Measurements from ENCODE around the gene FAM3A.

DNA sequence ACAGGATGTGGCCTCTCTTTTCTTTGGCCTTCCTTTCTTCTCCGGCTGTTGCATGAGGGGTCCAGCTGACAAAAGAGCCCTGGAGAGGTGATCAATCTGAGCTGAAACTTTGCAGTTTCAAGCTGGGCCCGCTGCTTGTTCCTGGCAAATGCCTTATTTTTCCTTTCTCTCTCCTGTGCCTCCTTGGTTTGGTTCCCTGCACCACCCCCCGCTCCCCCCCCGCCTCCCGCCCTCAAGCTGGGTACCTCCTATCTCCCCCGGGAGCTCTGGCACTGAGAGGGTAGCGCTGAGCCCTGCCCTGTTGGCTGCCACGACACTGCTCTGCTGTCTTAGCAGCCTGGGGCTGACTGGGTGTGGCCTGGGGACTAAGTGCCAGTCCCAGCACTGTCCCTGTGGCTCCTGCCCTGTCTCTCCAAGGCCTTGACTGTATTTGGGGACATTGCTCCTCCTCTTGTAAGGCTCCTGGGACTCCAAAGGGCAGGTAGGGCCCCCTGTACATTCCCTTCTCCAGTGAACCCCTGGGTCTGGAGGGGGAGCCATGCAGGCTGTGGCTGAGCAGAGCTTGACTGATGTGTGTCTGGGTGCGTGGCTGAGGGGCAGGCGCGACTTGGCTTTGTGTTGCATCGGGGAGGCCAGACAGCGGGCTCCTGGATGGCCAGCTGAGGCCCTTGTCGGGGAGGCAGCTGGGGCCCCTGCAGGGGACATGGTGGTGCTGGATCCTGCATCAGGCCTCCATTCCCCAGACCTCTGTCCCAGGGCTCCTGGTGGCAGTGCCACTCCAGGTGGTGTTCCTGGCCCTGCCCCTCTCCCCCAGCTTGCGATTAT lies 56.9 kb downstream of the FAM3A start:
- TF ChIP-seq POLR2A (IDR thresholded peaks at IDR 0.05): no peak
- no peak for TF ChIP-seq CTCF (IDR thresholded peaks at IDR 0.05)
